Measurements from ENCODE around the gene KREMEN2. TPM values are rescaled to one million over a fixed set of nuclear protein-coding genes. Genes with fewer than 3 reads are reported as not detected.
A peak's percentile ranks its signal among the peaks of the same experiment; 100 is the strongest.

Gene KREMEN2
- total and polyA plus RNA-seq, 9 of the 15 experiments (the other 6 are each of a cell fraction or from before 2014, with no cell fraction given) = 0.04 to 7.7 (median 1.5) TPM; not detected in 1

GRCh38 chr16:3003582-3004270 is 39.7 kb downstream of the KREMEN2 start (continued):
- TF ChIP-seq MED1 (CRISPR knock-in tag; IDR thresholded peaks at IDR 0.05; ENCODE audit: borderline replicate concordance) (no peak), E2F1 (CRISPR knock-in tag; IDR thresholded peaks at IDR 0.05) (peak; percentile 78), ZC3H8 (IDR thresholded peaks at IDR 0.05) (no peak), RFX5 (IDR thresholded peaks at IDR 0.05; ENCODE audit: low read depth, low read length) (0 out of 2 replicates have a peak, but pooled peaks have one; percentile 50), BCOR (IDR thresholded peaks at IDR 0.05) (peak; percentile 69; the same call in 1 of the 2 replicates), FOS (IDR thresholded peaks at IDR 0.05; ENCODE audit: extremely low read depth, insufficient read length) (peak; percentile 99), TCF3 (CRISPR knock-in tag; IDR thresholded peaks at IDR 0.05) (peak; percentile 50; the same call in 1 of the 2 replicates), RHOXF2B (CRISPR knock-in tag; conservative IDR thresholded peaks at IDR 0.05) (no peak), ZNF764 (CRISPR knock-in tag; IDR thresholded peaks at IDR 0.05; ENCODE audit: low read depth) (no peak), CREB1 (IDR thresholded peaks at IDR 0.05) (no peak), CREB1 (CRISPR knock-in tag; IDR thresholded peaks at IDR 0.05) (peak; percentile 40; the same call in 1 of the 2 replicates), MYBL2 (IDR thresholded peaks at IDR 0.05; ENCODE audit: low read depth) (no peak), MYBL2 (CRISPR knock-in tag; IDR thresholded peaks at IDR 0.05; ENCODE audit: borderline replicate concordance) (no peak)
- TF ChIP-seq, protein P1, sequence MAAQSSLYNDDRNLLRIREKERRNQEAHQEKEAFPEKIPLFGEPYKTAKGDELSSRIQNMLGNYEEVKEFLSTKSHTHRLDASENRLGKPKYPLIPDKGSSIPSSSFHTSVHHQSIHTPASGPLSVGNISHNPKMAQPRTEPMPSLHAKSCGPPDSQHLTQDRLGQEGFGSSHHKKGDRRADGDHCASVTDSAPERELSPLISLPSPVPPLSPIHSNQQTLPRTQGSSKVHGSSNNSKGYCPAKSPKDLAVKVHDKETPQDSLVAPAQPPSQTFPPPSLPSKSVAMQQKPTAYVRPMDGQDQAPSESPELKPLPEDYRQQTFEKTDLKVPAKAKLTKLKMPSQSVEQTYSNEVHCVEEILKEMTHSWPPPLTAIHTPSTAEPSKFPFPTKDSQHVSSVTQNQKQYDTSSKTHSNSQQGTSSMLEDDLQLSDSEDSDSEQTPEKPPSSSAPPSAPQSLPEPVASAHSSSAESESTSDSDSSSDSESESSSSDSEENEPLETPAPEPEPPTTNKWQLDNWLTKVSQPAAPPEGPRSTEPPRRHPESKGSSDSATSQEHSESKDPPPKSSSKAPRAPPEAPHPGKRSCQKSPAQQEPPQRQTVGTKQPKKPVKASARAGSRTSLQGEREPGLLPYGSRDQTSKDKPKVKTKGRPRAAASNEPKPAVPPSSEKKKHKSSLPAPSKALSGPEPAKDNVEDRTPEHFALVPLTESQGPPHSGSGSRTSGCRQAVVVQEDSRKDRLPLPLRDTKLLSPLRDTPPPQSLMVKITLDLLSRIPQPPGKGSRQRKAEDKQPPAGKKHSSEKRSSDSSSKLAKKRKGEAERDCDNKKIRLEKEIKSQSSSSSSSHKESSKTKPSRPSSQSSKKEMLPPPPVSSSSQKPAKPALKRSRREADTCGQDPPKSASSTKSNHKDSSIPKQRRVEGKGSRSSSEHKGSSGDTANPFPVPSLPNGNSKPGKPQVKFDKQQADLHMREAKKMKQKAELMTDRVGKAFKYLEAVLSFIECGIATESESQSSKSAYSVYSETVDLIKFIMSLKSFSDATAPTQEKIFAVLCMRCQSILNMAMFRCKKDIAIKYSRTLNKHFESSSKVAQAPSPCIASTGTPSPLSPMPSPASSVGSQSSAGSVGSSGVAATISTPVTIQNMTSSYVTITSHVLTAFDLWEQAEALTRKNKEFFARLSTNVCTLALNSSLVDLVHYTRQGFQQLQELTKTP (IDR thresholded peaks at IDR 0.05; ENCODE audit: low read depth in 1 of 2, partially characterized antibody in 2 of 2) = peak in 1 of 2 experiments; percentile 22

Data from K562 (cell line).